ENCODE results near the gene ZNF330. TPM values are rescaled to one million over a fixed set of nuclear protein-coding genes. Genes with fewer than 3 reads are reported as not detected.
"Not testable (repeated sequence)": the region's sequence is repeated elsewhere in the genome, so short reads cannot be mapped to it uniquely, and the experiment has no call there.

ZNF330 gene
- total RNA-seq, 1 experiment from 2014 or later: 52.9 TPM

DNA sequence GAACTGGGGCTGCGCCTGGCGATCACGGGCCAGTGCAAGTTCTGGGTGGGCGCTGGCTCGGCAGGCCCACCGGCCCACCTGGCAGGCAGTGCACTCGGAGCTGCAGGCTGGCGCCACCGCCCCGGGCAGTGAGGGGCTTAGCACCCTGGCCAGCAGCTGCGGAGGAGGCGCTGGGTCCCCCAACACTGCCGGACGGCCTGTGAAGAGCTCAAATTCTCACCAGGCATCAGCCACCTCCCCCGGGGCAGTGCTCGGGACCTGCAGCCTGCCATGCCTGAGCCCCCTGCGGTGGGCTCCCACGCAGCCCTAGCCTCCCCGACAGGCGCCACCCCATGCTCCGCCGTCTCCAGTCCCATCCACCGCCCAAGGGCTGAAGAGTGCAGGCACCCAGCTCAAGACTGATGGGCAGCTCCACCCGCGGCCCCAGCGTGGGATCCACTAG lies 7.1 kb upstream of the ZNF330 start:
- no peak for DNase-seq (ENCODE audit: low read depth in 1 of 2, low spot score in 2 of 2)
- no peaks in the 10 kb centered on the region for H3K9me3 ChIP-seq (replicated peaks)
- no peaks in the 10 kb centered on the region for H3K4me1 ChIP-seq (replicated peaks)
- no peak overlapping the region for H3K27ac ChIP-seq
- no peaks in the 10 kb centered on the region for H3K27me3 ChIP-seq (replicated peaks)
- H3K4me3 ChIP-seq: no peak overlapping the region
- no peaks in the 10 kb centered on the region for H3K36me3 ChIP-seq

GRCh38 chr4:141215030-141215429 lies 5.7 kb upstream of the ZNF330 start:
- no peak for DNase-seq (ENCODE audit: low read depth in 1 of 2, low spot score in 2 of 2)
- no peak overlapping the region for H3K27ac ChIP-seq
- no peaks in the 10 kb centered on the region for H3K9me3 ChIP-seq (replicated peaks)
- H3K4me3 ChIP-seq: no peak overlapping the region
- no peaks in the 10 kb centered on the region for H3K4me1 ChIP-seq (replicated peaks)
- H3K36me3 ChIP-seq: no peaks in the 10 kb centered on the region
- no peaks in the 10 kb centered on the region for H3K27me3 ChIP-seq (replicated peaks)

GRCh38 chr4:141216002-141216761 lies 4.5 kb upstream of the ZNF330 start:
- Histone ChIP-seq H3K36me3 (no peaks in the 10 kb centered on the region), H3K27ac (no peak overlapping the region), H3K9me3 (replicated peaks) (no peaks in the 10 kb centered on the region), H3K4me1 (replicated peaks) (peaks cover 4% of the 10 kb centered on the region; the same call in 1 of the 2 replicates), H3K4me3 (no peak overlapping the region), H3K27me3 (replicated peaks) (no peaks in the 10 kb centered on the region)
- DNase-seq (ENCODE audit: low read depth in 1 of 2, low spot score in 2 of 2): no peak

GRCh38 chr4:141220271-141220670 lies 424 bp upstream of the ZNF330 start:
- Histone ChIP-seq H3K4me1 (replicated peaks) (peaks cover 6% of the 10 kb centered on the region; the same call in 1 of the 2 replicates), H3K4me3 (peak overlapping the region; percentile 70), H3K27me3 (replicated peaks) (no peaks in the 10 kb centered on the region), H3K9me3 (replicated peaks) (no peaks in the 10 kb centered on the region), H3K36me3 (peaks cover 29% of the 10 kb centered on the region), H3K27ac (peak overlapping the region; percentile 82; the same call in 1 of the 2 replicates)
- no peak for DNase-seq (ENCODE audit: low read depth in 1 of 2, low spot score in 2 of 2)

GRCh38 chr4:141223418-141223817 lies 2.7 kb downstream of the ZNF330 start:
- Histone ChIP-seq H3K9me3 (replicated peaks) (no peaks in the 10 kb centered on the region), H3K36me3 (peaks cover 54% of the 10 kb centered on the region), H3K4me1 (replicated peaks) (peaks cover 6% of the 10 kb centered on the region; the same call in 1 of the 2 replicates), H3K4me3 (no peak overlapping the region), H3K27me3 (replicated peaks) (no peaks in the 10 kb centered on the region), H3K27ac (no peak overlapping the region)
- DNase-seq (ENCODE audit: low read depth in 1 of 2, low spot score in 2 of 2): no peak

- peaks cover 87% of the 10 kb centered on the region for H3K36me3 ChIP-seq
- not testable (repeated sequence) for H3K4me1 ChIP-seq (replicated peaks); H3K9me3 ChIP-seq (replicated peaks); H3K27ac ChIP-seq; H3K4me3 ChIP-seq; DNase-seq (ENCODE audit: low read depth in 1 of 2, low spot score in 2 of 2); H3K27me3 ChIP-seq (replicated peaks)
Measured at GRCh38 chr4:141227280-141227679, 6.6 kb downstream of the ZNF330 start.

DNA sequence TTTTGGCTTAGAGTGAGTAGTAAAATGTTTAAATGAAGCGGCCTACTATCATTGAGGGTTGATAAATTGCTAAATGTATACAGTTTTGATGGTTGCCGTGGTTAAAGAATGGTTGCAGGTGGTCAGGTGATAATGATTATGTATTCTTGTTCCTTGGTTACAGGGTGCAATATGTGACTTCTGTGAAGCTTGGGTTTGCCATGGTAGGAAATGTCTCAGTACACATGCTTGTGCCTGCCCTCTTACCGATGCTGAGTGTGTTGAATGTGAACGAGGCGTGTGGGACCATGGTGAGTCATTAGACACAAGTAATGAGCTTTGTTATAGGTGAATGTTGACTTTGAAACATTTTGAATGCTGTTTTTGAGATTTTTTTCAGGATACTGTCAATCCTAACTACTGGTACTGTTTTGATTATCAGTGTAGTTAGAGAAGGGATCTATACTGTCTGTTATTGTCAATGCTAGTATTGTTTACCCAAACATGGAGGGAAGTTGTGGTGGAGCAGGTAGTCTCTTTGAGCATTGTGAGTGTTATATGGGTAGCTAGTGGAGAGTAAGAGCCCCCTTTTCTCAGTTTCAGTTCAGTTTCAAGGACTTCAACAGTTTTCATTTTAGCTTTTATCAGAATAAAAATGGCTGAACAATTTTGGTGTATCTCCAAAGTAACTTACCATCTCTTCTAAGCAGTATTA lies 8.9 kb downstream of the ZNF330 start:
- Histone ChIP-seq H3K36me3 (peaks cover 90% of the 10 kb centered on the region), H3K27me3 (replicated peaks) (no peaks in the 10 kb centered on the region), H3K4me3 (no peak overlapping the region), H3K9me3 (replicated peaks) (no peaks in the 10 kb centered on the region), H3K27ac (no peak overlapping the region), H3K4me1 (replicated peaks) (no peaks in the 10 kb centered on the region)
- DNase-seq (ENCODE audit: low read depth in 1 of 2, low spot score in 2 of 2): no peak

DNA sequence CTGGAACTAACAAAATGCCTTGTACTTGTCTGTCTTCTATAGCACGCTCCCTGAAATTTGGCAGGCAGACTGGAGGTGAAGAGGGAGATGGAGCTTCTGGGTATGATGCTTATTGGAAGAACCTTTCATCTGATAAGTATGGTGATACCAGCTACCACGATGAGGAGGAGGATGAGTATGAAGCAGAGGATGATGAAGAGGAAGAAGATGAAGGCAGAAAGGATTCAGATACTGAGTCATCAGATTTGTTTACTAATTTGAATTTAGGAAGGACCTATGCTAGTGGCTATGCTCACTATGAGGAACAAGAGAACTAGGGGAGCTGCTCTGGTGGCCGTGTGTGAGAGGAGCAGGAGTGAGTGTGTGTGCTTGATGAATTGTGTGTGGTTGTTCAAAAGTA lies 13.0 kb downstream of the ZNF330 start:
- no peaks in the 10 kb centered on the region for H3K4me1 ChIP-seq (replicated peaks)
- H3K4me3 ChIP-seq: no peak overlapping the region
- peaks cover 68% of the 10 kb centered on the region for H3K36me3 ChIP-seq
- no peak overlapping the region for H3K27ac ChIP-seq
- no peaks in the 10 kb centered on the region for H3K9me3 ChIP-seq (replicated peaks)
- DNase-seq (ENCODE audit: low read depth in 1 of 2, low spot score in 2 of 2): no peak
- H3K27me3 ChIP-seq (replicated peaks): no peaks in the 10 kb centered on the region

DNA sequence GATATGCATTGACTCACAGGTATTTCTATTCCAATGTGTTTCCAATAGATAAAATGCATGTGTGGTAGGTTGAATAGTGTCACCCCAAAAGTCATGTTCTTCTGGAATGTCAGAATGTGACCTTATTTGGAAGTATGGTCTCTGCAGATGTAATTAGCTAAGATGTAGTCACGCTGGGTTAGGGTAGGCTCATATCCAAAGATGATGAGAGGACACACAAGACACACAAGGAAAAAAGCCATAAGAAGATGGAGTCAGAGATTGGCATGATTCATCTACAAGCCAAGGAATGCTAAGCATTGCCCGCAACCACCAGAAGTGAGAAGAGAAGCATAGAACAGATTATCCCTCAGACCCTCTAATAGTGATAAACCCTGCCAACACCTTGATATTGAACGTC lies 17.5 kb downstream of the ZNF330 start:
- Histone ChIP-seq H3K36me3 (peaks cover 27% of the 10 kb centered on the region), H3K9me3 (replicated peaks) (no peaks in the 10 kb centered on the region), H3K27me3 (replicated peaks) (no peaks in the 10 kb centered on the region), H3K4me1 (replicated peaks) (no peaks in the 10 kb centered on the region), H3K27ac (no peak overlapping the region), H3K4me3 (no peak overlapping the region)
- no peak for DNase-seq (ENCODE audit: low read depth in 1 of 2, low spot score in 2 of 2)

DNA sequence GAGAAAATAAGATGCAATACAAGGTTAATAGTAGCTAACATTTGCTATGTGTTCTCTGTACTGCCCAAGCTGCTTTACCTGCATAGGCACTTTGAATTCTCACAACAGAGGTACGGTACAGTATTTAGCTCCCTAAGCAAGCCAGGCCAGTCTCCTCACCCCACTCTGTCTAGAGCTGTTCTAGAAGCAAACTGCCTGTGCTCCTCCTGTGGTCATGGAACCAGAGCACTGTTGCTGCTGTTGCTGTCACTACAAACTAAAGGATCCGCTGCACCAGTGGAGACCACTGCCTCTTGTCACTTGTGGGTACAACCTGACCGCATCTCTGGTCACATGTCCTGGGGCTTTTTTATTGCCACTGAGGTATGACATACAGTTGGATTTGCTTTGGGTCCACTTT lies 19.6 kb downstream of the ZNF330 start:
- H3K9me3 ChIP-seq (replicated peaks): no peaks in the 10 kb centered on the region
- H3K4me3 ChIP-seq: no peak overlapping the region
- no peak for DNase-seq (ENCODE audit: low read depth in 1 of 2, low spot score in 2 of 2)
- no peak overlapping the region for H3K27ac ChIP-seq
- peaks cover 2% of the 10 kb centered on the region for H3K4me1 ChIP-seq (replicated peaks)
- no peaks in the 10 kb centered on the region for H3K27me3 ChIP-seq (replicated peaks)
- peaks cover 6% of the 10 kb centered on the region for H3K36me3 ChIP-seq

DNA sequence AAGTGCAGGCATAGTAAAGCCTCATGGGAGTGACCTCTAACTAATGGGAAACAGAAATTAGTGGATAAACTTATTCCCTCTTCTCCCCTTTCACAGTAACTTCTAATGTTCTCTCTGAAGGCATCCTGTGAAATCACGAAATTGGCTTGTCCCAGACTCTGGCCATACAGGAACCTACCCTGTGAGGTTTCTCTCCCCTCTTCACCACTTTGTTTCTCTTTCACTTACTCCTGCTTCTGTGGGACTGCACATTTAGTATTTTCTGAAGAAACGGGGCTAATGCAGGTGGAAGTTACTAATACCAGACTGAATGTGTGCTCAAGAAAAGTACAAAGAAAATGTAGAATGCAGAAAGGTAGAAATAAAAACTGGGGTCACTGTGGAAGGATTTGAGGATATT lies 20.0 kb downstream of the ZNF330 start:
- H3K36me3 ChIP-seq: peaks cover 2% of the 10 kb centered on the region

DNA sequence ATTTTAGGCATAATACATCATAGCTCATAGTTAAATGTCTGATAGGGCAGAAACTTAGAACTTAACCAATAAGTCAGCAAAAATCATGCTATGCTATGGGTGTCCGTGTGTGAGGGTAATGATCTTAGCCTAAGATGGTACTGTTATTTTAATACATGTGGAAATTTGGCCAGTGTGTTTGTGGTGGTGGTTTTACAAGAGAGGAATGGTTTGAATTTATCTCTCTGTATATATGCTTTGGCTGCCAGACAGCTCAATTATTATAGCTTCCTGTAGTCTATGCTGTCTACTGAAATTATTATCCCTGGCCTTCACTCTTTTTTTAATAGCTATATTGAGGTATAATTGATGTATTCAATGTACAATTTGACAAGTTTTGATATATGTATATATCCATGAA lies 21.3 kb downstream of the ZNF330 start:
- no peak for DNase-seq (ENCODE audit: low read depth in 1 of 2, low spot score in 2 of 2)
- H3K4me3 ChIP-seq: no peak overlapping the region
- H3K9me3 ChIP-seq (replicated peaks): no peaks in the 10 kb centered on the region
- peaks cover 15% of the 10 kb centered on the region for H3K4me1 ChIP-seq (replicated peaks)
- H3K36me3 ChIP-seq: no peaks in the 10 kb centered on the region
- H3K27ac ChIP-seq: no peak overlapping the region
- H3K27me3 ChIP-seq (replicated peaks): no peaks in the 10 kb centered on the region

More for the DNA sequence above, 20.0 kb downstream of the ZNF330 start:
- H3K4me3 ChIP-seq: no peak overlapping the region
- no peak overlapping the region for H3K27ac ChIP-seq
- no peak for DNase-seq (ENCODE audit: low read depth in 1 of 2, low spot score in 2 of 2)
- H3K9me3 ChIP-seq (replicated peaks): no peaks in the 10 kb centered on the region
- peaks cover 6% of the 10 kb centered on the region for H3K4me1 ChIP-seq (replicated peaks)
- no peaks in the 10 kb centered on the region for H3K27me3 ChIP-seq (replicated peaks)

DNA sequence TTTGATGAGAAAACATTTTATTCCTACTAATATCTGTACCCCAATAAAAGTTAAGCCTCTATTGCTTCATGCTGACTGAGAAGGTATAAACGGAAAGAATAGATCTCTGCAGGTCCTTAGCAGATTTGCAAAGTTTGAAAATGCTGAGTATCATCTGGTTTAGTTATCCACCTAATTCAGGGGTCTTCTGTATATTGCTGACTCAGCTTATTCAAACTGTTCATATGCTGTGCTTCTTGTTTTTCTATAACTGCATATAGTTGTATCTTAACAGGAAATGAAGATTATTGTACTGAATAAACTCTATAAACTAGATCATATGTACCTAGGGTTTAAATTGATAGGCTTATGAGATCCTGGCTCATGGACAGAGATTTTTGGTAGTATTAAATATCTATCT lies 23.7 kb downstream of the ZNF330 start:
- Histone ChIP-seq H3K9me3 (replicated peaks) (no peaks in the 10 kb centered on the region), H3K27ac (no peak overlapping the region), H3K4me3 (no peak overlapping the region), H3K36me3 (no peaks in the 10 kb centered on the region), H3K27me3 (replicated peaks) (no peaks in the 10 kb centered on the region), H3K4me1 (replicated peaks) (peaks cover 28% of the 10 kb centered on the region)
- no peak for DNase-seq (ENCODE audit: low read depth in 1 of 2, low spot score in 2 of 2)

- no peak overlapping the region for H3K4me3 ChIP-seq
- peak overlapping the region; percentile 89 for H3K27ac ChIP-seq
- H3K36me3 ChIP-seq: no peaks in the 10 kb centered on the region
- H3K27me3 ChIP-seq (replicated peaks): no peaks in the 10 kb centered on the region
- no peaks in the 10 kb centered on the region for H3K9me3 ChIP-seq (replicated peaks)
- DNase-seq (ENCODE audit: low read depth in 1 of 2, low spot score in 2 of 2): peak in 1 of 2 experiments; percentile 73
- peaks cover 28% of the 10 kb centered on the region for H3K4me1 ChIP-seq (replicated peaks)
Measured at GRCh38 chr4:141246243-141246642, 25.5 kb downstream of the ZNF330 start.
